Aorta (tissue), 5 donors: ENCODE results near the gene SLCO2B1. TPM values are rescaled to one million over a fixed set of nuclear protein-coding genes. Genes with fewer than 3 reads are reported as not detected.
A peak's percentile ranks its signal among the peaks of the same experiment; 100 is the strongest.

Source experiments
- ATAC-seq: fragments of 200-7000 bp; cut with Tn5 transposase; one replicate; pipeline ENCODE4 v1.9.1; 2022; ENCODE audit warnings: moderate library complexity; ENCODE audit not compliant: low FRiP score
- DNase-seq, 2 donors: peaks; one replicate each; pipeline ENCODE4 v3.0.0-alpha.2; 2020
- H3K27ac ChIP-seq, 2 donors: one replicate each; pipeline ENCODE4 v1.5.1; 2013; ENCODE audit warnings: low read length in 2 of 2, mild to moderate bottlenecking in 2 of 2, moderate library complexity in 2 of 2, control low read depth in 1 of 2, inconsistent platforms in 1 of 2, low read depth in 1 of 2
- H3K27me3 ChIP-seq, 2 donors: one replicate each; pipeline ENCODE4 v1.6.1; 2013; ENCODE audit warnings: control low read depth in 1 of 2, low read length in 1 of 2, mild to moderate bottlenecking in 1 of 2, moderate library complexity in 1 of 2; ENCODE audit not compliant: insufficient read depth in 2 of 2, control insufficient read depth in 1 of 2
- H3K36me3 ChIP-seq, 2 donors: one replicate each; pipeline ENCODE4 v1.6.1; 2013; ENCODE audit warnings: control low read depth in 1 of 2, low read length in 1 of 2, mild to moderate bottlenecking in 1 of 2; ENCODE audit not compliant: insufficient read depth in 2 of 2, control insufficient read depth in 1 of 2
- H3K4me1 ChIP-seq, 2 donors: one replicate each; pipeline ENCODE4 v1.6.1; 2013; ENCODE audit warnings: low read length in 2 of 2, control low read depth in 1 of 2, mild to moderate bottlenecking in 1 of 2, moderate library complexity in 1 of 2; ENCODE audit not compliant: insufficient read depth in 2 of 2, control insufficient read depth in 1 of 2
- H3K4me3 ChIP-seq, 2 donors: one replicate each; pipeline ENCODE4 v1.5.1; 2013; ENCODE audit warnings: low read length in 2 of 2, control low read depth in 1 of 2, mild to moderate bottlenecking in 1 of 2
- H3K9me3 ChIP-seq: one replicate; pipeline ENCODE4 v1.6.1; 2013; ENCODE audit warnings: mild to moderate bottlenecking, low read length; ENCODE audit not compliant: control insufficient read depth
- WGBS, 2 donors: extraction: QIAGEN DNeasy Blood & Tissue Kit; methylation state at CpG; one replicate each; pipeline ENCODE4 v1.1.7; 2013; 5-methylcytosine and 5-hydroxymethylcytosine counted together
- intact Hi-C, 2 donors: fragments of 100-400 bp; cut with DNase I; formaldehyde crosslinking; loops; one replicate each; pipeline versions ENCODE4 v1.14.2 to v1.15.0; 2022
- polyA plus RNA-seq, 2 donors: library from polyadenylated mRNA; stranded (reverse); fragments of 200-250 nt; gene quantifications; one replicate each; pipeline ENCODE4 v1.2.3, GENCODE V29; 2013
- total RNA-seq, 2 donors: library from RNA; stranded (reverse); fragmentation: NEBNext Ultra II Directional; extraction: Animal tissue kit (Norgen Biotek cat#: 25700); gene quantifications; one replicate each; pipeline ENCODE4 v1.2.1, GENCODE V29; 2021
- donor health status: healthy with polysubstance abuse.
- donor health status: Bipolar disorder and iron deficiency.
- donor health status: DM: no; HTN: no; CAD: no.
- donor health status: DM: no; HTN: no; CAD: no.
- donor health status: DM: yes; HTN: yes; CAD: no.

SLCO2B1 gene
- total and polyA plus RNA-seq, 4 donors, result 3.3 to 144 (median 48.3) TPM

- no peaks in the 10 kb centered on the region for H3K27me3 ChIP-seq
- H3K9me3 ChIP-seq, result no peaks in the 10 kb centered on the region
- DNase-seq (peak in 1 of 2 donors; percentile 51), ATAC-seq (no peak)
- 72 to 75% methylated on average over 11 of the region's 11 CpGs for WGBS, 2 donors
- no peaks in the 10 kb centered on the region for H3K4me1 ChIP-seq
- no peak overlapping the region for H3K27ac ChIP-seq
- intact Hi-C loops, result loop anchor here (5.0 kb wide), 2 partner anchors 225 to 315 kb away; no protein-coding TSS in a partner anchor
- no peaks in the 10 kb centered on the region for H3K36me3 ChIP-seq
- H3K4me3 ChIP-seq, result no peak overlapping the region
These were observed 95.9 kb downstream of the SLCO2B1 start for GRCh38 chr11:75246671-75247350.

DNA sequence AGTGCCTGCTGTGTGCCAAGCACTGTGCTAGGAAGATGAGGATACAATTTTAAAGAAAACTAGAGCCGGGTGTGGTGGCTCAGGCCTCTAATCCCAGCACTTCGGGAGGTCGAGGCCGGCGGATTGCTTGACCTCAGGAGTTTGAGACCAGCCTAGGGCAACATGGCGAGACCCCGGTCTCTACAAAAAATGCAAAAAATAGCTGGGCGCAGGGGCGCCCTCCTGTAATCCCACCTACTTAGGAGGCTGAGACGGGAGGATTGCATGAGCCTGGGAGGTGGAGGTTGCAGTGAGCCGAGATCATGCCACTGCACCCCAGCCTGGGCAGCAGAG is 98.0 kb downstream of the SLCO2B1 start:
- no peaks in the 10 kb centered on the region for H3K27me3 ChIP-seq
- no peak for ATAC-seq
- 39 to 41% methylated on average over 11 of the region's 11 CpGs for WGBS, 2 donors

DNA sequence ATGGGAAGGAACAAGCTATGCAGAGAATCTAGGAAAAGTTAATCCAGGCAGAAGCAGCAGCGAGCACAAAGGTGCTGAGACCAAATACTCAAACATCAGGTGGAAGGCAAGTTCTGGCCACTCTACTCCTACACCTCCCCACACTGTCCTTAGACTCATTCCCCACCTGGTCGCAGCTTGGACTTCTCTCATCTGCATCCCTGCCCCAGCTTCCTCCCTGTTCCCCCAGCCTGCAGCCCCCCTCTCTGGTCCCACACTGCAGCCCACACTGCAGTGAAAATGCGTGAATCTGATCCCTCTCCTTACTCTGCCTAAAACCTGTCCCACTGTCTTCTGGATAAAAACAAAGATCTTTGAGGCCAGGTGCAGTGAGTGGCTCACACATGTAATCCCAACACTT is 98.8 kb downstream of the SLCO2B1 start:
- Histone ChIP-seq H3K27me3 (no peaks in the 10 kb centered on the region), H3K4me3 (no peak overlapping the region), H3K27ac (no peak overlapping the region), H3K9me3 (peaks cover 2% of the 10 kb centered on the region), H3K36me3 (no peaks in the 10 kb centered on the region), H3K4me1 (no peaks in the 10 kb centered on the region)
- no peak for ATAC-seq
- WGBS, 2 donors, result 42 to 49% methylated on average over 3 of the region's 3 CpGs
- DNase-seq, result no peak
- intact Hi-C loops, result loop anchor here (2.0 to 5.0 kb wide), 5 partner anchors 105 to 317 kb away; no protein-coding TSS in a partner anchor

More for the DNA sequence above, 98.0 kb downstream of the SLCO2B1 start:
- Histone ChIP-seq H3K4me3 (no peak overlapping the region), H3K36me3 (no peaks in the 10 kb centered on the region), H3K27ac (no peak overlapping the region), H3K9me3 (peaks cover 2% of the 10 kb centered on the region), H3K4me1 (no peaks in the 10 kb centered on the region)
- DNase-seq, result no peak
- intact Hi-C loops, result loop anchor here (2.0 to 5.0 kb wide), 5 partner anchors 104 to 317 kb away; no protein-coding TSS in a partner anchor

DNA sequence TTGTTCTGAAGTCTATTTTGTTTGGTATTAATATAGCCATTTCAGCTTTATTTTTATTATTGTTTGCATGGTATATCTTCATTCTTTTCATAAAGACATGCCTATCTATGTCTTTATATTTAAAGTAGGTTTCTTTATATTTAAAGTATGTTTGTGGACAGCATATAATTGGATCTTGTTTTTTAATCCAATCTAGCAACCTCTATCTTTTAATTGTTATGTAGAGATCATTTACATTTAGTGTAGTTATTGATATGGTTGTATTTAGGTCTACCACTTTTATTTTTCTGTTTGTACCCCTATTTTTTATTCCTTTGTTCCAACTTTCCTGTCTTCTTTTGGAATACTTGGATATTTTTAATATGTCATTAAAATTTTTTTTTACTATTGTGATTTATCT is 103.4 kb downstream of the SLCO2B1 start:
- no peak for DNase-seq
- no peak overlapping the region for H3K4me3 ChIP-seq
- peaks cover 2% of the 10 kb centered on the region for H3K9me3 ChIP-seq
- no peak for ATAC-seq
- H3K36me3 ChIP-seq, result no peaks in the 10 kb centered on the region
- intact Hi-C loops, result no loop called here
- no peak overlapping the region for H3K27ac ChIP-seq
- no peaks in the 10 kb centered on the region for H3K4me1 ChIP-seq
- H3K27me3 ChIP-seq, result no peaks in the 10 kb centered on the region

Other genes starting within 250 kb of the SLCO2B1 start
- gene XRRA1, start 202.0 kb upstream of the SLCO2B1 start, total RNA-seq, result 10 to 100 TPM; 14.9 to 23.4 TPM
- 1 to 10 TPM; 2.0 to 2.5 TPM for gene XRRA1, start 202.0 kb upstream of the SLCO2B1 start, polyA plus RNA-seq
- gene SPCS2, start 201.8 kb upstream of the SLCO2B1 start, total RNA-seq, result 100 to 1,000 TPM; 126 to 134 TPM
- gene SPCS2, start 201.8 kb upstream of the SLCO2B1 start, polyA plus RNA-seq, result 100 to 1,000 TPM in 1 of 2 donors, 10 to 100 TPM in 1; 78.1 to 120 TPM
- gene NEU3, start 162.2 kb upstream of the SLCO2B1 start, total RNA-seq, result 10 to 100 TPM; 10.1 to 13.7 TPM
- gene NEU3, start 162.2 kb upstream of the SLCO2B1 start, polyA plus RNA-seq, result 1 to 10 TPM; 1.4 to 3.6 TPM
- gene OR2AT4, start 54.2 kb upstream of the SLCO2B1 start, total RNA-seq, result not detected
- gene OR2AT4, start 54.2 kb upstream of the SLCO2B1 start, polyA plus RNA-seq, result under 1 TPM in 1 of 2 donors, not detected in 1; 0.88 TPM
- gene TPBGL, start 89.7 kb downstream of the SLCO2B1 start, total RNA-seq, result under 1 TPM; 0.30 to 0.36 TPM
- gene TPBGL, start 89.7 kb downstream of the SLCO2B1 start, polyA plus RNA-seq, result not detected
- gene ARRB1, start 200.6 kb downstream of the SLCO2B1 start, total RNA-seq, result 10 to 100 TPM; 31.3 to 76.1 TPM
- gene ARRB1, start 200.6 kb downstream of the SLCO2B1 start, polyA plus RNA-seq, result 10 to 100 TPM in 1 of 2 donors, 1 to 10 TPM in 1; 5.8 to 10.8 TPM
- gene RPS3, start 248.4 kb downstream of the SLCO2B1 start, total RNA-seq, result 1,000 to 10,000 TPM; 1,466 to 1,593 TPM
- gene RPS3, start 248.4 kb downstream of the SLCO2B1 start, polyA plus RNA-seq, result 1,000 to 10,000 TPM; 2,194 to 3,688 TPM